GM21825 (cell line): ENCODE measurements around the gene PTGFR.

ENCODE experiments used
- ATAC-seq: cut with Tn5 transposase; IDR thresholded peaks from one replicate; pipeline ENCODE4 v1.9.1; 2021; ENCODE audit warnings: mild to moderate bottlenecking, moderate library complexity; ENCODE audit not compliant: unreplicated experiment

Gene PTGFR

DNA sequence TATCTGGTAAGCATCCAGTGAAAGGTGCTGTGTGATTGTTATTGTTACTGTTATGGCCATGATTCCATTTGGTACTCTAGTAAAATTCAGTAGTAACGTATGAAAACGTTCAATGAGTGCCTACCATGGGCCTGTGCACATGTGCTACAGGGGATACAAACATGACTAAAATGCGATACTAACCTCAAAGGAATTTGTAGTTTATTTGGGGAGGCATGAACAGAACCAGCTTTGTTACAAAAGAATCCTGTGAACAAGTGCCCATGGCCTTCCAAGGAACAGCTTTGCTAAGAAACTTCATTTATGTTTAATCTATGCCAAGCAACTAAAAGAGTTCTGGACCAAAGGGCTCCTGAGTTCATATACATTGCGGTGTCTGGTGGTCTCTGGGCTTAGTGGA, 28.7 kb downstream of the PTGFR start:
- ATAC-seq = no peak

DNA sequence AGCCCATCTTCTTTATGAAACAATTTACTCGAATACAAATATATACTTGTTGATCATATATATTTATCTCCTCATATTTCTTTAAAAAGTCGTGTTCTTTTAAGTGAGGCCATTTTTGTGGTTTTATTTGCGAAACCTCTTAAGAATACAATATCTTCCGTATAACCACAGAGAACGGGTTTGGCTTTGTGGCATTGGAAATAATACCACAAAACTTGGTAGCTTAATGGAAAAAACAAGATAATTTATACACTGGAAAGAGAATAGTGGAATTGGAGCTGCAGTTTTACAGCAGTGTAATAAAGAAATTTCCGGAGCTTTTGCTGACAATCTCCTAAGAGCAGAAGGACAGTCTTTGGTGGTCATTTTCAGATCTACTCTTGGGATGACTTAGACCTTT, 29.4 kb downstream of the PTGFR start:
- no peak for ATAC-seq

DNA sequence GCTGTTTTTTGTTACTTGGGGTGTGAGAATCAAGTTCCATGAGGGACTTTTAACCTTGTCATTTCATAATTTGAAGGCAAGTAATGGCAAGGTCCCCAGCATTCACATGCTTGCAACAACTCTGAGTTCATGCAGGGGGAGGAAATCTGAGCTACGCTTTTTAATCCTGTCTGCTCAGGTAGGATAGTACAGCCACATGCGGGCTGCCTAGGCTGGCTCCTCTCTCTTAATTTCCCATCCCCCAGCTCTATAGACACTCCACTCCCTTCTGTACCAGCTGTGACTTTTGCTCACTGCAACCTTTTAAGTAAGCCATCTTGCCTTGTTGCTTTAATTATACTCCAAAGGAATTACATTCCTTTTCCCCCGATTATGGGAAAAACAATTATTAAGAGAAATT, 30.1 kb downstream of the PTGFR start:
- ATAC-seq = no peak

DNA sequence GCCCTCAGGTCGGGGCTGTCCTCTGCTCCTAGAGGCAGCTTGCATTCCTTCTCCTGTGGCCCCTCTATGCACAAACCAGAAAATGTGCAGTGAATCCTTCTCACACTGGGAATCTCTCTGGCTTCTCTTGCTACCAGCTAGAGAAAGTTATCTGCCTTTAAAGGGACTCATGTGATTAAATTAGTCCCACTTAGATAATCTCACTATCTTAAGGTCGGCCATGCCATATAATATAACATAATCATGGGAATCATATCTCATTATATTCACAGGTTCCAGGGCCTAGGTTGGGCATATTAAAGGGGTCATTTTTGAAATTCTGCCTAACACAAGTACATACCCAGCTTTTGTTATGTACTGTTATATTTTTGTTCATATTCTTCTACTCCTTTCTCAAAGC, 31.4 kb downstream of the PTGFR start:
- no peak for ATAC-seq

DNA sequence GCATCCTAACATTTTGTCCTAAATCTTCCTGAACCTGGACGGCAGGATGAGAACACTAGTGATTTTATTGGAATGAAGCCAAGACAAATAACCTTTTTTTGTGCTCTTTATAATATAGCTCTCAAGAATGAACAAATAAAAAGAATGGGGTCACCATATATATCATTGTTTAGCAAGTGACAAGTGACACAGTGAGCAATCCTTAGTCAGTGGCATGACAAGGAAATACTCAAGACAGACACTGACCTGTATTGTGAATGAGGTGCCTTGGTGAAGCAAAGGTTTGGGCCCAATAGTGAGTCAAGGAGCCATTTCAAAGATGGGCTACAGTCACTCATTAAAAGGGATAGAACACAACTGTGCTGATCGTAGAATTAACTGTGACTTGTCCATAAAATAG, 35.7 kb downstream of the PTGFR start:
- no peak for ATAC-seq

DNA sequence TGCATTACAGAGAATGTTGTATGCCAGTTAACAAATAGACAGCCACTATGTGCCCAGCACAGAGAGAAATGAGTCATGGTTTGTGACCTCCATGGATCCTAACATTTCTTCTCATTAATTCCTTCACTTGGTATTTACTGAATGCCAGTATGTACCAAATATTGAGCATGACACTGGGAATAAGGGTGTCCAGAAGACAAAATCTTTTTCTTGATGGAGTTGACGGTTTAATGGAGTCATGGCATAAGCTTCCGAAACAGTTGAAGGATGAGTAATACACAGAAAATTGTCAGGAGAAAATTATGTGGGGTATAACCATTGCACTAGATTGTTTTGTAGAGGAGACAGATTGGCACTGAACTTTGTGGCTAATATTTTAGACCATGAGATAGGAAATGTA, 36.9 kb downstream of the PTGFR start:
- ATAC-seq = no peak

DNA sequence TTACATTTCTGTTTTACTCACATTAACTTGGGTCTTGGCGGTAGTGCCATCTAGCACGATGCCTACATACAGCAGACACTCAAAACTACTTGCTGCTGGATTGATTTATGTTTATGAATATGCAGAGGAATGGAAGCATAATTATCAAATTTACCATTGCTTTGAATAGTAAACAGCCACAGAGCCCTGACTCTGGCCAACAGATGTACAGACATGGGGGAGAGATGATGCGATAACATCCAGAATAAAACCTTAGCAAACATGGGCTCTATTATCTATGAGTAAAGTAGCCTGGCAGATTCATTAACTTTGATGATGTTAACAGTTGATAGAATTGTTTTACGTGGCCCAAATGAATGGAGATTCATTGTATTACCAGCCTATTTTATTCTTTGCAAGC, 42.8 kb downstream of the PTGFR start:
- ATAC-seq = no peak

DNA sequence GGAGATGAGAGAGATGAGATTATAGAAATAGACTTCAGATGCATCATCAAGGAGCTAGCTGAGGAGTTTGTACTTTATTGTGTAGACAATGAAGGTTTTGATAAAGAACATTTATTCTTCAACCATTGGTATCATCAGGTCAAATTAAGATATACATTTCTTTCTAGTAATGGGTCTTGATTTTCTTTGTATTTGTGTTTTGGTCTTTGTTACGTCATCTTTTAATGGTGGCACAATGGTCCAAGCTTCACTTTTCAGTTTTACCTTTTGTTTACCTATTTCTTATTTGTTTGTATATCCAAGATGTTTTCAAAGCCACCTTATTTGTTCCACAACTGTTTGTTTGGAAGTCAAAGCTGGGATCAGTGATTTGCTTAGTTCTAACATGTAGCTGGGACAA, 44.5 kb downstream of the PTGFR start:
- ATAC-seq = no peak

DNA sequence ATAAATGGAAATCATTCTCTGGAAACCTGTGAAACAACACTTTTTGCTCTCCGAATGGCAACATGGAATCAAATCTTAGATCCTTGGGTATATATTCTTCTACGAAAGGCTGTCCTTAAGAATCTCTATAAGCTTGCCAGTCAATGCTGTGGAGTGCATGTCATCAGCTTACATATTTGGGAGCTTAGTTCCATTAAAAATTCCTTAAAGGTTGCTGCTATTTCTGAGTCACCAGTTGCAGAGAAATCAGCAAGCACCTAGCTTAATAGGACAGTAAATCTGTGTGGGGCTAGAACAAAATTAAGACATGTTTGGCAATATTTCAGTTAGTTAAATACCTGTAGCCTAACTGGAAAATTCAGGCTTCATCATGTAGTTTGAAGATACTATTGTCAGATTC, 45.7 kb downstream of the PTGFR start:
- no peak for ATAC-seq

DNA sequence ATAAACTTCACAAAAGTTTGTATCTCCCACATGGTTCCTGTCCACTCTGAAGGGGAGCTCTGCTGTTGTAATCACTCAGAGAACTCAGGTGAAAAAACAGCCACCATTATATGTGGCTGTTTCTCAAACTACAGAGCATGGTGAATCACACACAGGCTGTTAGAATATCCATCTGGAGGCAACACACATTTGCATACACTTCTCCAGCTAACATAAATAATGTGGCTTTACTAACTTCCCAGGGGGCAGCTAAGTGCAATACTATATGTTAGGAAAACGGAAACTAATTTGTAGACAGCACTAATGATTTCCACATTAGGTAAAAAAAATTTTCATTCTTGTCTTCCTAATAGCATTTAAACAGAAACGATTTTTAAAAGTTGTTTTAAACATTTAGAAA, 49.3 kb downstream of the PTGFR start:
- no peak for ATAC-seq

DNA sequence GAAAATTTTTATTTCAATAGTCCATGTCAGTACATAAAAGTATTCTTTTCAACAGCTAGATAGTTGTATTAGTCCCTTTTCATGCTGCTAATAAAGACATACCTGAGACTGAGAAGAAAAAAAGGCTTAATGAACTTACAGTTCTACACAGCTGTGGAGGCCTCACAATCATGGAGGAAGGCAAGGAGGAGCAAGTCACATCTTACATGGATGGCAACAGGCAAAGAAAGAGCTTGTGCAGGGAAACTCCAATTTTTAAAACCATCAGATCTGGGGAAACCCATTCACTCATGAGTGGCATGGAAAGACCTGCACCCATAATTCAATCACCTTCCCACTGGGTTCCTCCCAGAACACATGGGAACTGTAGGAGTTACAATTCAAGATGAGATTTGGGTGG, 50.7 kb downstream of the PTGFR start:
- ATAC-seq = no peak

DNA sequence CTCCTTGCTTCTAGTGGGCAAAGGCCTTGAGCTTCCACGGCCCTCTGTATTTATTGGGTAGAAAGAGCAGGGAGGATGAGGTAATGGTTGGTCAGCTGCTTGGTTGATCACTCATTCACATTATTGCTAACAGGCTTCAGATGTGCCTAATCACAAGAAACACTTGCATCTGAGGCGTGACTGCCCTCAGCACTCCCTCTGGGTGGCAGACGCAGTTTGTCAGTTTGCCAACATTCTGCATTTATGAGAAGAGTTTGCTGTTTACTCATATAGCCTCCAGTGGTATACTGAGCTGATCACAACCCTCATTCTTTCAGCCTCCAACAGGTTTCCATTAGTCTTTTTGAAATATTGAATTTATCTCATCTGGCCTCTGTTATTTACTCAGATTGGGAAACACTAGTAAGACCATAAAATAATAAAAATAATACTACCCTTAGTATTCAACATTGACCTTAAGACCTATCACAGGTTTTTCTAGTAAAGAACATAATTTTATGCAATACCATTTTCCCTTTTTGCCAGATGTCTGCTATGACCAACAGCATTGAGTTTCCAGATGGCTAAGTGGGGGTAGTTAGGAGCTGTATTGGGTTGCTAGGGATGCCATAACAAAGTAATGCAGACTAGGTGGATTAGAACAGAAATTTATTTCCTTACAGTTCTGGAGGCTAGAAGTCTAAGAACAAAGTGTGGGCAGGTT, 53.3 kb downstream of the PTGFR start:
- no peak for ATAC-seq

DNA sequence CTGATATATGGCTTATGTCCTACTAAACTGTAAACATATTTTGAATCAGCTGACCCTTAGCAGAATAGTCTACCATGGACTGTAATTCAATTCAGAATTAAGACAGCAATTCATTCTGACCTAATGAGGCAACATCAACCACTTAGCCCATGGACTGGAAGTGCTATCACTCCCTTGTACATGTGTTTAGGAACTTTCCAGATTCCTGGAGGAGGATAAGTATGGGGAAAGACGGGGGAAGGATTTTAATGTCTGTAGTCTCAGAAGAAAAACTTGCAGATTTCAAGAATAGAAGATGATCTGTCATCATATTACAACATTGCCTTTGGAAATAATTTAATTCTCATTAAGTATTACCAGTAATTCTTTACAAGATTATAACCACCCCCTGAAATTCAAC, 56.3 kb downstream of the PTGFR start:
- ATAC-seq = no peak

DNA sequence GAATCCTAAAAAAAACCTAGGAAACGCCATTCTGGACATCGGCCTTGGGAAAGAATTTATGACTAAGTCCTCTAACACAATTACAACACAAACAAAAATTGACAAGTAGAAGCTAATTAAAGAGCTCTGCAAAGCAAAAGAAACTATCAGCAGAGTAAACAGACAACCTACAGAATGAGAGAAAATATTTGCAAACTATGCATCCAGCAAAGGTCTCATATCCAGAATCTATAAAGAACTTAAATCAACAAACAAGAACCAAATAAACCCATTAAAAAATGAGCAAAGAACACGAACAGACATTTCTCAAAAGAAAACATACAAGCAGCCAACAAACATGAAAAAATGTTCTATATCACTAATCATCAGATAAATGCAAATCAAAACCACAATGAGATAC, 58.6 kb downstream of the PTGFR start:
- ATAC-seq = no peak

DNA sequence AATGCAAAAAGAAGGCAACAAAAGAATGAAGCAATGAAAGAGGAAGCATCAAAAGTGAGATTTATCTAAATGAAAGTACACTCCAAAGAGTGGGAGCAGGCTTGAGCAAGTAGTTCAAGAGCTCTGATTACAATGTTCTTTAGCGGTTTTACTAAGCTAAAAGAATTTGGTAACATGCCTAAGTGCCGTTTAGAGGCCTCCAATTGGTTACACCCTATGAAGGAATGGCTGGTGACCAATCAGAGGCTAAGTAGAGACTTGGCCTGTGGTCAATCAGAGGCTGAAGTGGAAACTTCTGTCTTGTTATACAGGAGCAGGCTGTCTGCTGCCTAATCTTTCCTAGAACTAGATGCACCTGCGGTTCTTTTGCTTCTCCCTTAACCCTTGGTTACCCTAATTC, 59.1 kb downstream of the PTGFR start:
- ATAC-seq = no peak

DNA sequence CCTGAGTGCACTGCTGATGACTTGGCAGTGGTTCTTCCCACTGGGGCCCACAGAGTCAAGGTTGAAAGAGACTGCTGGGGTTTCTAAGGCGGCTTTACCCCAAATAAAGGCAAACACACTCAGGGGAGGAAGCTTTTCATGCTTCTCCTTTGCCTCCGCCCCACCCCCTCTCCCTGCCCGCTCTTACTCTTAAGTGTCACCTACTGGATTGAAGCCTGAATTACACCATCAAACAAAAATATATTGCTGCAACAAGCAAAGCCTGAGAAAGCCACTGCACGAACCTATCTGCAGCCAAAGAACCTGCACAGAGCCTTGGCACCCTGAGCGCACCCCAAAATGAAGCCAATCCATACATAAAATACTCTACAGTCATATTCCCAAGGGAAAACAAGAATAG, 63.1 kb downstream of the PTGFR start:
- no peak for ATAC-seq

DNA sequence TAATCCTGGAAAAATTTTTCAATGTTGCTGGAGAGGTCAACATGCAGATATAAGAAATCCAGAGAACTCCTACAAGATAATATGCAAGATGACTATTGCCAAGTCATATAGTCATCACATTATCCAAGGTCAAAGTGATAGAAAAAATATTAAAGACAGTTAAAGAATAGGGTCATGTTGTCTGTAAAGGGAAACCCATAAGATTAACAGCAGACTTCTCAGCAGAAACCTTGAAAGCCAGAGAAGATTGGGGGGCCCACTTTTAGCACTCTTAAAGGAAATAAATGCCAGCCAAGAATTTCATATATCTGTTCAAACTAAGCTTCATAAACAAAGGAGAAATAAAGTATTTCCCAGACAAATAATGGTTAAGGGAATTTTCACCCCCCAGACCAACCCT, 64.1 kb downstream of the PTGFR start:
- no peak for ATAC-seq

DNA sequence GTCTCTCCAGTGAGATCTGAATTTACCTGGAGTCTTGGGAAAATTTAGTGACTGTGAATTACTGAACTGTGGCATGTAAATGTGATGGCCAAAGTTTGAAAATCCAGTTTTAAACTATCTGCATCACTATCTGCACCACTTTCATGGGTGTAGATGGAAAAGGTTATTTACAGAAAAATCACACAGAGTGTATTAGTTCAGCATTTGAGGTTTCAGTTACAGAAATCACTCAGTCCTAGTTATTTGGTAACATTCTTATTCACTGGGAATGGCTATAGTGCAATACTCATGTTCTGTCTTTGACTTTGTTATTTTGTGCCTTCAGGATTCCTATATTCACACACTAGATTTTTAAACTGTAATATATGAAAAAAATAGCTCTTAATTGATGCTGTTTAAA, 68.9 kb downstream of the PTGFR start:
- no peak for ATAC-seq

DNA sequence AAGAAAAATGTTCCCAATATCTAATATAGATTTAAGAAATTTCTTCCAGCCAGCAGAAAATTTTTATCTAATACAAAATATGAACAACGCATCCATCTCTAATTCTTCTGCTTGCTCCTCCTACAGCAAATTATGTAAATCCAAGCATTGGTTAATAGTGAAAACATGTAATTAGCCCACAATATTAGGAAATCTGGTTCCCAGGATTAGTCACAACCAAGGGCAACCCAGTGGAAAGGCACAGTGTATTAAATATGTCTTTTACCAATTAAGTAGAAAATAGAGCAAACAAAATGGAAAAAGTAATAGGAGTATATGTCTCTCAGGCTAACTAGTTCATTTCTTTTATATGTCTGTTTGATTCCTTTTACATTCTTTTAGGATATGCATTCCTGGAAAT, 70.0 kb downstream of the PTGFR start:
- ATAC-seq = no peak

DNA sequence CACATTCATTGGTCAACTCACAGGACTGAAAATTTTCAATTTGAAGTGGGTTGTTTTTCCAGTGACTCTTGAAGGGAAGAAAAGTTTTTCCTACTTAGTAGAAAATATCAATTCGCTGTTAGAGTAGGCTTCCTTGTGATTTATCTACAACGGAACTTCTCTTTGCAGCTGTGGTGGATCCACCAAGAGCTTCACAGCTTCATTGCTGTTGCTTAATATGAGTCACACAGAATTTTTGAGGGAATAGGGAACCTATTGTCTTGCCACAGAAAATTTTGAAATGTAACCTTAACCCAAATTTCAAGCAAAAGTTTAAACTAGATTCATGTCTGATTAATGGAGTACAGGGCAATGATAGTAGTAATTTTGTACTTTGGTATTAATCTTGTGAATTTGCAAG, 71.1 kb downstream of the PTGFR start:
- no peak for ATAC-seq

DNA sequence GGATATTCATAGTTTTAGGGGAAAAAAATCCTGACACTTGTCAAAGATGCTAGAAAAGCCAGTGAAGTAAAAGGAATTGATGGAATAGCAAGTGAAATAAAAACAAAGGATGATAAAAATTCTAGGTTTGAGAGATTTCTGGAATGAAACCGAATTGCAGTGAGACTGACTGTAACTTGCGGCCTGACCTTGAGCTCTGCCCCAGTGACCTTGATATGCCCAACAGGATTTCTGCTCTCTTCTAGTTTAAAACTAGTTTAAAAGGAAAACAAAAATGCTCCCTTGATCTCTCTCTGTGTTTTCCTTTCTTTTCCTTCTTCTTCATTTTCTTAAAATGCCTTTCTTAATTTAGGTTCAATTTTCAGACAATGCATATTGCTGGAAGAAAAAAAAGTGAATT, 74.6 kb downstream of the PTGFR start:
- no peak for ATAC-seq

DNA sequence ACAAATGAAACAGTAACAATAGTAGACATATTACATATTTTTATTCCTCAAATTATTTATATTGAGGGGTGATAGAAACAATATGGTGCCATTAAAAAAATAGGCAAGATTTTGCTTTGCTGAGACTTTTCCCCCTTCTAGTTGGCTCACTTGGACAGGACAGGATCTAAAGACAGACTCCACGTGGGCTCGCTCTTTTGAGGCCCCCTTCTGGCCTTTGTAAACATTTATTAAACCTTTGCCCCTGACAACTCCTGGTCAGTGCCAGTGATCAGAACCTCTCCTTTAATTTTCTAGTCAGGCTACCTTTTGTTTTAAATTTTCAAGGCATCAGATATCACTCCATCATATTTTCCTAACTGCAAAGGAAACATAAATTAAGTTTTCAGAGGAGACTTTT, 79.8 kb downstream of the PTGFR start:
- no peak for ATAC-seq

DNA sequence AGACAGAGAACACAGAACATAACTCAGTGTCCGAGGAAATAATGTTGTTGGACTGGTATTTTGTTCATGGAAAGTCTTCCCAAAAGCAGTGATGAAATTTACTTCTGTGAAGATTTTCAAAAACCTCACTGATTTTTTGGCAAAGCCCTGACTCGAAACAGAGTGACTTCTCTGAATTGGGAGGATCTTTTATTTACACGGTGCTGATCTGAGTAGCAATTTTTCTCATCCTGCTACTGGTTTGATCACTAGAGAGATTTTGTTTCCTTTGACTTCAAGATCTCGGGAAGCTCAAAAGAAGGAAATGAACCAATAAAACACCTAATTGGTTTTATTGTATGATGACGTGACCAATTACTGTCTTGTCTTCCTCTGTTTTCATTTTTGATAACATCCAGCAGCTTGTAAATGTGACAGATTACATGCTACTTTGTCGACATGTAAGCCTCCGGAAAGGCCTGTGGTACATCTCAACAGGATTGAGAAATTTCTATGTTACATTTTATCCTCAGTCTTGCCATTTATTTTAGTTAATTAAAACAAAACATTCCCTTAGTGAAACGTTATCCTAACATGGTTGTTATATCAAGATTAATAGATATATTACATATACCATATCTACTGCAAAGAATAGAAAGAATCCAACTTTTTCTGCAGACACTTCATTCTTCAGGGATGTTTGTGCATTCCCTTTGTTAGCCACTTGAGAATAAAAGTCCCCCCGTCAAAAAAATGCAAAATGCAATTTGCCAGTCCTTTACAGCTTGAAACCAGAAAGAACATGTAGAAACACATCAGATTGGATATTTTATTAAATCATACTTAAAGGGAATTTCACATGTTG, 86.7 kb downstream of the PTGFR start:
- ATAC-seq = no peak
